Measurements from ENCODE around the gene INVS. TPM values are rescaled to one million over a fixed set of nuclear protein-coding genes. Genes with fewer than 3 reads are reported as not detected.

Gene INVS
- total RNA-seq, 3 donors from 2014 or later (not counting 1 experiment from before 2014, with no cell fraction given), result 24.5 to 30.6 (median 27.4) TPM

DNA sequence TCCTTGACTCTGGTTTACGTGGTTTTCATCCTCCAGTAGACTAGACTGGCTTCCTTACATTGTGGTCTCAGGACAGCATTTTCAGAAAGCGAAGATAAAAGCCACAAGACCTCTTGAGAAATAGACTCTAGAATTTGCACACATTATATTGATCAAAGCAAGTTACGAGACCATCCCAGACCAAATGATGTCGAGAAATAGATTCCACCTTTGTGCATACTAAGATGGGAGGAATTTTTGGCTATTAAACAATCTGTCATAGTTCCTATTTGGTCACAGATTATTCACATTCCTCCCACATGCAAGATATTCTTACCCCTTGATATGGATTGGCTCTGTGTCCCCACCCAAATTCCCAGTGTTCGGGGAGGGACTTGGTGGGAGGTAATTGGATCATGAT is 188.1 kb downstream of the INVS start:
- no peak overlapping the region for H3K4me3 Mint-ChIP-seq
- H3K4me1 Mint-ChIP-seq, result peaks cover 0 to 11% of the 10 kb centered on the region in 2 donors
- H3K27me3 ChIP-seq (ENCODE audit: control insufficient read depth, insufficient read depth, low read length), result no peaks in the 10 kb centered on the region
- ATAC-seq (no peak), DNase-seq (no peak)
- no peak overlapping the region for H3K4me3 ChIP-seq (ENCODE audit: low read length)
- H3K27ac Mint-ChIP-seq, result no peak overlapping the region
- TF ChIP-seq, protein P1, sequence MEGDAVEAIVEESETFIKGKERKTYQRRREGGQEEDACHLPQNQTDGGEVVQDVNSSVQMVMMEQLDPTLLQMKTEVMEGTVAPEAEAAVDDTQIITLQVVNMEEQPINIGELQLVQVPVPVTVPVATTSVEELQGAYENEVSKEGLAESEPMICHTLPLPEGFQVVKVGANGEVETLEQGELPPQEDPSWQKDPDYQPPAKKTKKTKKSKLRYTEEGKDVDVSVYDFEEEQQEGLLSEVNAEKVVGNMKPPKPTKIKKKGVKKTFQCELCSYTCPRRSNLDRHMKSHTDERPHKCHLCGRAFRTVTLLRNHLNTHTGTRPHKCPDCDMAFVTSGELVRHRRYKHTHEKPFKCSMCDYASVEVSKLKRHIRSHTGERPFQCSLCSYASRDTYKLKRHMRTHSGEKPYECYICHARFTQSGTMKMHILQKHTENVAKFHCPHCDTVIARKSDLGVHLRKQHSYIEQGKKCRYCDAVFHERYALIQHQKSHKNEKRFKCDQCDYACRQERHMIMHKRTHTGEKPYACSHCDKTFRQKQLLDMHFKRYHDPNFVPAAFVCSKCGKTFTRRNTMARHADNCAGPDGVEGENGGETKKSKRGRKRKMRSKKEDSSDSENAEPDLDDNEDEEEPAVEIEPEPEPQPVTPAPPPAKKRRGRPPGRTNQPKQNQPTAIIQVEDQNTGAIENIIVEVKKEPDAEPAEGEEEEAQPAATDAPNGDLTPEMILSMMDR (IDR thresholded peaks at IDR 0.05), result no peak
- H3K4me1 ChIP-seq (ENCODE audit: control insufficient read depth, insufficient read depth, low read length), result no peaks in the 10 kb centered on the region
- H3K9me3 Mint-ChIP-seq, result no peaks in the 10 kb centered on the region
- peaks cover 40% of the 10 kb centered on the region for H3K36me3 ChIP-seq (ENCODE audit: control insufficient read depth, insufficient read depth, low read length)
- H3K27me3 Mint-ChIP-seq (ENCODE audit: low read depth in 2 of 2), result no peaks in the 10 kb centered on the region
- intact Hi-C loops (cut with micrococcal nuclease), result no loop called here
- no peak overlapping the region for H3K27ac ChIP-seq (ENCODE audit: low read length)
- 81% methylated on average over 5 of the region's 5 CpGs for WGBS (ENCODE audit: insufficient coverage)
- H3K36me3 Mint-ChIP-seq, result peaks cover 39% of the 10 kb centered on the region
- peaks cover 4% of the 10 kb centered on the region for H3K9me3 ChIP-seq (ENCODE audit: control insufficient read depth, insufficient read depth, low read length)

DNA sequence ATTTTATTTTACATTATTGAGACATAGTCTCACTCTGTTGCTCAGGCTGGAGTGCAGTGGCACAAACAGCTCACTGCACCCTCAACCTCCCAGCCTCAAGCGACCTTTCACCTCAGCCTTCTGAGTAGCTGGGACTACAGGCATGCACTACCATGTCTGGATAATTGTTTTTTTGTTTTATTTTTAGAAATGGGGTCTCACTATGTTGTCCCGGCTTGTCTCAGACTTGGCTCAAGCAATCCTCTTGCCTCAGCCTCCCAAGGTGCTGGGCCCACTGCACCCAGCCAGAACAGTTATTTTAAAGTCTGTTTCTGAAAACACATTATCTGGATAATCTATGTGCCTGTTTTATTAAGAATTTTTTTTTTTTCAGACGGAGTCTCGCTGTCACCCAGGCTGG is 191.7 kb downstream of the INVS start:
- H3K36me3 Mint-ChIP-seq, result peaks cover 26% of the 10 kb centered on the region
- Histone ChIP-seq H3K4me1 (ENCODE audit: control insufficient read depth, insufficient read depth, low read length) (no peaks in the 10 kb centered on the region), H3K9me3 (ENCODE audit: control insufficient read depth, insufficient read depth, low read length) (no peaks in the 10 kb centered on the region), H3K36me3 (ENCODE audit: control insufficient read depth, insufficient read depth, low read length) (peaks cover 47% of the 10 kb centered on the region), H3K27ac (ENCODE audit: low read length) (no peak overlapping the region), H3K27me3 (ENCODE audit: control insufficient read depth, insufficient read depth, low read length) (no peaks in the 10 kb centered on the region), H3K4me3 (ENCODE audit: low read length) (no peak overlapping the region)
- H3K4me1 Mint-ChIP-seq, result peaks cover 0 to 11% of the 10 kb centered on the region in 2 donors
- ATAC-seq (no peak), DNase-seq (no peak)
- 100% methylated on average over 3 of the region's 4 CpGs for WGBS (ENCODE audit: insufficient coverage)
- TF ChIP-seq, protein P1 (IDR thresholded peaks at IDR 0.05), result no peak
- intact Hi-C loops (cut with micrococcal nuclease), result no loop called here
- H3K27ac Mint-ChIP-seq, result no peak overlapping the region
- no peaks in the 10 kb centered on the region for H3K27me3 Mint-ChIP-seq (ENCODE audit: low read depth in 2 of 2)
- H3K9me3 Mint-ChIP-seq, result no peaks in the 10 kb centered on the region
- H3K4me3 Mint-ChIP-seq, result no peak overlapping the region

DNA sequence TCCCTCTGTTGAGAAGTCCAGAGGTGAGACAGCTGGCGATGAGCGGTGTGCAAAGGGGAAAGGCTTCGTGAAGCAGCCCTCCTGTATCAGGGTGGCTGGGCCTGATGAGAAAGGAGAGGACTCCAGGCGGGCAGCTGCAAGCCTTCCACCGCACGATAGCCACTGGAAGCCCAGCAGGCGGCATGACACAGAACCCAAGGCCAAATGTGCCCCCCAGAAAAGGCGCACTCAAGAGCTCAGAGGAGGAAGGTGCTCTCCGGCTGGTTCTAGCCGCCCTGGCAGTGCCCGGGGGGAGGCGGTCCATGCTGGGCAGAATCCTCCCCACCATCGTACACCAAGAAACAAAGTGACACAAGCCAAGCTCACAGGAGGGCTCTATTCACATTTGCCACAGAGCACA is 193.4 kb downstream of the INVS start:
- peaks cover 21% of the 10 kb centered on the region for H3K36me3 Mint-ChIP-seq

DNA sequence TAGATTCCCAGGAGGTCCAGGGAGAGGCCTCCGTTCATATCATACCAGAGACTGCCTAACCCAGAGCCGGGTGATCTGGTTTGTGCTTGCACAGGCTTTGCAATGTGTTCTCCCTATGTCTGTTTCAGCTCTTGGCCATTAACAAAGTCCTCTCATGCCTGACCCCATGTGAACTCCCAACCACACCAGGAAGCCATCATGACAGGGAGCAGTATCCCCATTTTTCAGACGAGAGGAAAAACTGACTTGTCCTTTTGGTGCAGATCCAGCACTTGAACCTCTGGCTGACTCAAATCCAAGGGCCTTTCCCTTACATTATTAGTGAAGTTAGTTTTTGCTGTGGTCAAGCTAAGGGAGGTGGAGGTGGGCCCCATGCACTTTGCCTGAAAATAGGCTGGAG is 195.3 kb downstream of the INVS start:
- H3K27me3 Mint-ChIP-seq (ENCODE audit: low read depth in 2 of 2), result no peaks in the 10 kb centered on the region
- no peaks in the 10 kb centered on the region for H3K27me3 ChIP-seq (ENCODE audit: control insufficient read depth, insufficient read depth, low read length)
- intact Hi-C loops (cut with micrococcal nuclease), result no loop called here
- H3K27ac Mint-ChIP-seq, result no peak overlapping the region
- TF ChIP-seq, protein P1 (IDR thresholded peaks at IDR 0.05), result no peak
- H3K9me3 Mint-ChIP-seq, result no peaks in the 10 kb centered on the region
- H3K4me3 ChIP-seq (ENCODE audit: low read length), result no peak overlapping the region
- H3K4me1 ChIP-seq (ENCODE audit: control insufficient read depth, insufficient read depth, low read length), result no peaks in the 10 kb centered on the region
- no peak overlapping the region for H3K4me3 Mint-ChIP-seq
- H3K9me3 ChIP-seq (ENCODE audit: control insufficient read depth, insufficient read depth, low read length), result no peaks in the 10 kb centered on the region
- 88% methylated on average over 3 of the region's 3 CpGs for WGBS (ENCODE audit: insufficient coverage)
- H3K27ac ChIP-seq (ENCODE audit: low read length), result no peak overlapping the region
- peaks cover 16% of the 10 kb centered on the region for H3K36me3 Mint-ChIP-seq
- ATAC-seq (no peak), DNase-seq (no peak)
- peaks cover 0 to 6% of the 10 kb centered on the region in 2 donors for H3K4me1 Mint-ChIP-seq
- peaks cover 56% of the 10 kb centered on the region for H3K36me3 ChIP-seq (ENCODE audit: control insufficient read depth, insufficient read depth, low read length)

More for the DNA sequence above, 193.4 kb downstream of the INVS start:
- H3K4me1 ChIP-seq (ENCODE audit: control insufficient read depth, insufficient read depth, low read length), result no peaks in the 10 kb centered on the region
- peaks cover 50% of the 10 kb centered on the region for H3K36me3 ChIP-seq (ENCODE audit: control insufficient read depth, insufficient read depth, low read length)
- H3K27ac ChIP-seq (ENCODE audit: low read length), result no peak overlapping the region
- Mint-ChIP-seq H3K27me3 (ENCODE audit: low read depth in 2 of 2) (no peaks in the 10 kb centered on the region), H3K4me3 (no peak overlapping the region), H3K4me1 (peaks cover 0 to 16% of the 10 kb centered on the region in 2 donors), H3K9me3 (no peaks in the 10 kb centered on the region), H3K27ac (no peak overlapping the region)
- ATAC-seq, result no peak
- H3K9me3 ChIP-seq (ENCODE audit: control insufficient read depth, insufficient read depth, low read length), result no peaks in the 10 kb centered on the region
- H3K4me3 ChIP-seq (ENCODE audit: low read length), result no peak overlapping the region
- no peaks in the 10 kb centered on the region for H3K27me3 ChIP-seq (ENCODE audit: control insufficient read depth, insufficient read depth, low read length)
- 98% methylated on average over 13 of the region's 13 CpGs for WGBS (ENCODE audit: insufficient coverage)
- DNase-seq, result no peak
- intact Hi-C loops (cut with micrococcal nuclease), result no loop called here
- TF ChIP-seq, protein P1 (IDR thresholded peaks at IDR 0.05), result no peak

Measured in natural killer cell (primary cell).